Endothelial cell (in vitro differentiated cells): ENCODE results near the gene RASA3. TPM values are rescaled to one million over a fixed set of nuclear protein-coding genes. Genes with fewer than 3 reads are reported as not detected.

Source experiments
- DNase-seq: peaks from one replicate; pipeline ENCODE4 v3.0.0; 2021; ENCODE audit warnings: low spot score
- H3K27ac Mint-ChIP-seq: one replicate; pipeline ENCODE4 v1.8.0; 2021; ENCODE audit warnings: mixed read lengths, inconsistent platforms; ENCODE audit not compliant: unreplicated experiment
- H3K27me3 Mint-ChIP-seq: one replicate; pipeline ENCODE4 v1.8.0; 2021; ENCODE audit warnings: mild to moderate bottlenecking, moderate library complexity, mixed read lengths, inconsistent platforms; ENCODE audit not compliant: unreplicated experiment
- H3K36me3 Mint-ChIP-seq: one replicate; pipeline ENCODE4 v1.8.0; 2021; ENCODE audit warnings: mild to moderate bottlenecking, low read depth, mixed read lengths, inconsistent platforms; ENCODE audit not compliant: unreplicated experiment
- H3K4me1 Mint-ChIP-seq: one replicate; pipeline ENCODE4 v1.8.0; 2021; ENCODE audit warnings: mild to moderate bottlenecking, mixed read lengths, inconsistent platforms; ENCODE audit not compliant: unreplicated experiment
- H3K4me3 Mint-ChIP-seq: one replicate; pipeline ENCODE4 v1.8.0; 2021; ENCODE audit warnings: mild to moderate bottlenecking, mixed read lengths, inconsistent platforms; ENCODE audit not compliant: unreplicated experiment
- H3K9me3 Mint-ChIP-seq: one replicate; pipeline ENCODE4 v1.8.0; 2021; ENCODE audit warnings: mixed read lengths, inconsistent platforms; ENCODE audit not compliant: unreplicated experiment
- CTCF ChIP-seq: fragments of 200-600 bp; sonication (generic); IDR thresholded peaks from one replicate; pipeline ENCODE4 v1.5.0; 2021; ENCODE audit warnings: antibody characterized with exemption; ENCODE audit not compliant: unreplicated experiment
- total RNA-seq: library from RNA; stranded (reverse); fragmentation: NEBNext Ultra II Directional; extraction: Animal tissue kit (Norgen Biotek cat#: 25700); gene quantifications from one replicate; pipeline ENCODE4 v1.2.1, GENCODE V29; 2021; ENCODE audit not compliant: unreplicated experiment

RASA3 gene
- total RNA-seq, 1 donor from 2014 or later: 34.0 TPM

GRCh38 chr13:113935001-113935844 lies 197.2 kb downstream of the RASA3 start:
- Mint-ChIP-seq H3K27ac (peak overlapping the region; percentile 84), H3K36me3 (no peaks in the 10 kb centered on the region), H3K27me3 (peaks cover 2% of the 10 kb centered on the region), H3K9me3 (no peaks in the 10 kb centered on the region), H3K4me3 (no peak overlapping the region), H3K4me1 (peaks cover 23% of the 10 kb centered on the region)
- no peak for TF ChIP-seq CTCF
- DNase-seq: no peak

GRCh38 chr13:113934576-113934975 lies 197.8 kb downstream of the RASA3 start:
- Mint-ChIP-seq H3K27ac (no peak overlapping the region), H3K9me3 (no peaks in the 10 kb centered on the region), H3K36me3 (no peaks in the 10 kb centered on the region), H3K4me3 (no peak overlapping the region), H3K4me1 (peaks cover 23% of the 10 kb centered on the region), H3K27me3 (peaks cover 2% of the 10 kb centered on the region)
- DNase-seq: no peak
- TF ChIP-seq CTCF: no peak

- Mint-ChIP-seq H3K4me1 (peaks cover 23% of the 10 kb centered on the region), H3K36me3 (no peaks in the 10 kb centered on the region), H3K27me3 (peaks cover 2% of the 10 kb centered on the region), H3K4me3 (no peak overlapping the region), H3K9me3 (no peaks in the 10 kb centered on the region), H3K27ac (peak overlapping the region; percentile 42)
- TF ChIP-seq CTCF: no peak
- no peak for DNase-seq
These were observed 198.5 kb downstream of the RASA3 start for GRCh38 chr13:113933901-113934300.

- Mint-ChIP-seq H3K36me3 (no peaks in the 10 kb centered on the region), H3K4me1 (peaks cover 12% of the 10 kb centered on the region), H3K27me3 (peaks cover 2% of the 10 kb centered on the region), H3K4me3 (no peak overlapping the region), H3K9me3 (no peaks in the 10 kb centered on the region), H3K27ac (no peak overlapping the region)
- no peak for DNase-seq
- TF ChIP-seq CTCF: no peak
These were observed 200.5 kb downstream of the RASA3 start for GRCh38 chr13:113931841-113932459.
